ENCODE measurements around the gene PAX8. TPM values are rescaled to one million over a fixed set of nuclear protein-coding genes. Genes with fewer than 3 reads are reported as not detected.

Gene PAX8
- total RNA-seq, 1 donor from 2014 or later = 0.44 TPM

DNA sequence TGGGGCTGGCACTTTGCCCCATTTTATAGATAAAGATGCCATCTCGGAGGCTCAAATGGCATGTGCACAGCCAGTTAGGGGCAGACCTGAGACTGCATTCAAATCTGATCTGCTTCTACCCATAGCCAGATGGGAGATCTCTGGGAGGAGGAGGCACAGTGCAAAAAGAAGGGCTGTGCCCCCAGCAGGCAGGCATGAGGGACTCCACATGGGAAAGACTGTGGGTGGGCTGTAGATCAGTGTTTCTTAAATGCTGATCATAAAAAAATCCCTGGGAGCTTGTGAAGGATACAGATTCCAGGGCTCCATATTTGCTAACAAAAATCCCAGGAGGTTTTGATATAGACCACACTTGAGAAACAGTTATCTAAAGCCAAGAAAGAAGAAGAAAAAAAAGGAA lies 15.2 kb downstream of the PAX8 start:
- no peak overlapping the region for H3K4me3 ChIP-seq
- H3K27ac ChIP-seq (replicated peaks) = no peak overlapping the region
- peaks cover 18% of the 10 kb centered on the region for H3K27me3 ChIP-seq (ENCODE audit: low read depth)
- H3K36me3 ChIP-seq = no peaks in the 10 kb centered on the region
- no peaks in the 10 kb centered on the region for H3K9me3 ChIP-seq (replicated peaks)
- intact Hi-C loops (cut with micrococcal nuclease) = no loop called here
- H3K4me1 ChIP-seq = no peaks in the 10 kb centered on the region
- TF ChIP-seq, protein P1, sequence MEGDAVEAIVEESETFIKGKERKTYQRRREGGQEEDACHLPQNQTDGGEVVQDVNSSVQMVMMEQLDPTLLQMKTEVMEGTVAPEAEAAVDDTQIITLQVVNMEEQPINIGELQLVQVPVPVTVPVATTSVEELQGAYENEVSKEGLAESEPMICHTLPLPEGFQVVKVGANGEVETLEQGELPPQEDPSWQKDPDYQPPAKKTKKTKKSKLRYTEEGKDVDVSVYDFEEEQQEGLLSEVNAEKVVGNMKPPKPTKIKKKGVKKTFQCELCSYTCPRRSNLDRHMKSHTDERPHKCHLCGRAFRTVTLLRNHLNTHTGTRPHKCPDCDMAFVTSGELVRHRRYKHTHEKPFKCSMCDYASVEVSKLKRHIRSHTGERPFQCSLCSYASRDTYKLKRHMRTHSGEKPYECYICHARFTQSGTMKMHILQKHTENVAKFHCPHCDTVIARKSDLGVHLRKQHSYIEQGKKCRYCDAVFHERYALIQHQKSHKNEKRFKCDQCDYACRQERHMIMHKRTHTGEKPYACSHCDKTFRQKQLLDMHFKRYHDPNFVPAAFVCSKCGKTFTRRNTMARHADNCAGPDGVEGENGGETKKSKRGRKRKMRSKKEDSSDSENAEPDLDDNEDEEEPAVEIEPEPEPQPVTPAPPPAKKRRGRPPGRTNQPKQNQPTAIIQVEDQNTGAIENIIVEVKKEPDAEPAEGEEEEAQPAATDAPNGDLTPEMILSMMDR (IDR thresholded peaks at IDR 0.05; ENCODE audit: borderline replicate concordance) = no peak
- DNase-seq = no peak

- peaks cover 4% of the 10 kb centered on the region for H3K27me3 ChIP-seq (ENCODE audit: low read depth)
- H3K27ac ChIP-seq (replicated peaks) = no peak overlapping the region
- H3K9me3 ChIP-seq (replicated peaks) = no peaks in the 10 kb centered on the region
- DNase-seq = no peak
- intact Hi-C loops (cut with micrococcal nuclease) = no loop called here
- H3K36me3 ChIP-seq = no peaks in the 10 kb centered on the region
- H3K4me1 ChIP-seq = peaks cover 19% of the 10 kb centered on the region
- no peak overlapping the region for H3K4me3 ChIP-seq
- TF ChIP-seq, protein P1 (IDR thresholded peaks at IDR 0.05; ENCODE audit: borderline replicate concordance) = no peak
These were observed 17.7 kb downstream of the PAX8 start for GRCh38 chr2:113260991-113261390.

- H3K4me3 ChIP-seq = no peak overlapping the region
- no peak for DNase-seq
- no peak overlapping the region for H3K27ac ChIP-seq (replicated peaks)
- intact Hi-C loops (cut with micrococcal nuclease) = loop anchor here (10.0 kb wide), 1 partner anchor 54 kb away; no protein-coding TSS in a partner anchor
- no peaks in the 10 kb centered on the region for H3K36me3 ChIP-seq
- TF ChIP-seq, protein P1 (IDR thresholded peaks at IDR 0.05; ENCODE audit: borderline replicate concordance) = no peak
- peaks cover 19% of the 10 kb centered on the region for H3K4me1 ChIP-seq
- H3K9me3 ChIP-seq (replicated peaks) = no peaks in the 10 kb centered on the region
- H3K27me3 ChIP-seq (ENCODE audit: low read depth) = no peaks in the 10 kb centered on the region
These were observed 20.1 kb downstream of the PAX8 start for GRCh38 chr2:113258471-113259147.

DNA sequence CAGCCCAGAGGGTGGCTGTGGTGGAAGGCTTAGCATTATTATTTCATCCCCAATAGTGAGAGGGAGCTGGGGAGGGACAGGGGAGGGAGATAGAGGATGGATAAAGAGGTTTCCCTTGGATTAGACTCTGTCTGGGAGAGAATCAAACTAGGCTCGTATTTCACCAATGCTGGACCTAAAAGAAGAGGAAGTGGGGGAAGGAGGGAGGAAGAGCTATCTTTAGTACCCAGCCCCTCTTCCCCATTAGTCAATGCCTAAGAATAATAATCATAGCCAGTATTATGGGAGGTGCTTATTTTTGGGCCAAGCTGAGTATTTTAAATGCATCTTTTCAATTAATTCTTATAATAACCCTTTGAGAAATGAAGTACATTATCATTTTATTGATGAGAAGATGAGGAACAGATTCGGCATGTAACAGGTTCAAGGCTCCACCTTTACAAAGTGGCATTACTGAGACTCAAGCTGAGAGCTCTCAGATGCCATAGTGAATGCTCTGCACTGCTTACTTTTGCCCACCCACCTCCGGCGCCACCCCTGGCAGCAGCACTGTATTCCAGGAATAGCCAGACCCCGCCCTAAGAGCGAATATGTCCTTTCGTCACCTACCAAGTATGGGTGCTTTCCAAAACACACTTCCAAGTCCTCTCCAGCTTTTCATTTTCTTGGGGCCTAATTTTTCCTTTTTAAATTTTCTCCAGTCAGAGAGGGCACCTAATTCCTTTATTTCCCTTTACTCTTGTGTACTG lies 21.0 kb downstream of the PAX8 start:
- no peaks in the 10 kb centered on the region for H3K27me3 ChIP-seq (ENCODE audit: low read depth)
- no peak overlapping the region for H3K27ac ChIP-seq (replicated peaks)
- peaks cover 19% of the 10 kb centered on the region for H3K4me1 ChIP-seq
- no peak overlapping the region for H3K4me3 ChIP-seq
- H3K36me3 ChIP-seq = no peaks in the 10 kb centered on the region
- H3K9me3 ChIP-seq (replicated peaks) = no peaks in the 10 kb centered on the region
- DNase-seq = no peak
- intact Hi-C loops (cut with micrococcal nuclease) = loop anchor here (10.0 kb wide), 1 partner anchor 53 kb away; no protein-coding TSS in a partner anchor
- TF ChIP-seq, protein P1 (IDR thresholded peaks at IDR 0.05; ENCODE audit: borderline replicate concordance) = no peak

GRCh38 chr2:113255140-113256070 lies 23.3 kb downstream of the PAX8 start:
- peaks cover 36% of the 10 kb centered on the region for H3K4me1 ChIP-seq
- intact Hi-C loops (cut with micrococcal nuclease) = loop anchor here (10.0 kb wide), 1 partner anchor 51 kb away; no protein-coding TSS in a partner anchor
- no peaks in the 10 kb centered on the region for H3K9me3 ChIP-seq (replicated peaks)
- H3K27ac ChIP-seq (replicated peaks) = no peak overlapping the region
- TF ChIP-seq, protein P1 (IDR thresholded peaks at IDR 0.05; ENCODE audit: borderline replicate concordance) = no peak
- H3K36me3 ChIP-seq = no peaks in the 10 kb centered on the region
- no peak for DNase-seq
- no peak overlapping the region for H3K4me3 ChIP-seq
- H3K27me3 ChIP-seq (ENCODE audit: low read depth) = no peaks in the 10 kb centered on the region
